HCT116 (cell line): ENCODE results near the gene RAB40C. TPM values are rescaled to one million over a fixed set of nuclear protein-coding genes. Genes with fewer than 3 reads are reported as not detected.

Experiments
- ATAC-seq: fragments of 200-7000 bp; cut with Tn5 transposase; 2 replicates; pipeline ENCODE4 v1.9.1; 2020; ENCODE audit warnings: mild to moderate bottlenecking, moderate library complexity
- BruUV-seq: library from RNA; stranded (reverse); fragments of 400-500 nt; replicated peaks from 2 replicates; lab custom pipeline; 2021; lab: Mats Ljungman, UMichigan
- CTCF ChIA-PET: fragments of 300-600 bp; sonication (Branson Sonifier 250); formaldehyde crosslinking; loops from one replicate; lab custom pipeline; 2021; ENCODE audit warnings: antibody characterized with exemption; lab: Charles Lee
- POLR2A ChIA-PET: fragments of 300-600, 350-600 bp; sonication (Branson Sonifier 250); formaldehyde crosslinking; loops from one replicate; lab custom pipeline; 2021; ENCODE audit warnings: antibody characterized with exemption; lab: Charles Lee
- RAD21 ChIA-PET, 2 experiments: fragments of 300-600 bp; sonication (Branson Sonifier 250); formaldehyde crosslinking; loops; one replicate each; lab custom pipeline; 2023; ENCODE audit warnings: low total read pairs in 2 of 2; ENCODE audit not compliant: uncharacterized antibody in 2 of 2, unreplicated experiment in 2 of 2, low non-redundant PET in 1 of 2; lab: Charles Lee
- DNase-seq: peaks from one replicate; pipeline ENCODE4 v3.0.0-alpha.2; 2010; ENCODE audit warnings: low read depth, low spot score
- H2AFZ ChIP-seq: fragments of 200-600 bp; shearing (Covaris generic), sonication (generic); 2 replicates; pipeline ENCODE4 v1.6.1; 2017; ENCODE audit warnings: low read depth, mixed run types, mixed read lengths, antibody characterized with exemption, low read length; ENCODE audit not compliant: poor library complexity, severe bottlenecking
- H3K27ac ChIP-seq: 2 replicates; pipeline ENCODE4 v1.5.1; 2012; ENCODE audit warnings: low read depth, low read length
- H3K27me3 ChIP-seq: fragments of 200-600 bp; sonication (generic); 2 replicates; pipeline ENCODE4 v1.6.1; 2016; ENCODE audit warnings: mixed run types, low read length, mixed read lengths; ENCODE audit not compliant: insufficient read depth
- H3K36me3 ChIP-seq, 2 experiments: fragments of 200-500 bp in 1 of 2; fragments of 200-600 bp in 1 of 2; sonication (Bioruptor generic) in 1 of 2; sonication (generic) in 1 of 2; 2 replicates each; pipeline versions ENCODE4 v1.5.1 to v1.6.1; 2014 to 2016; ENCODE audit warnings: low read length in 2 of 2, inconsistent platforms in 1 of 2, mixed read lengths in 1 of 2, mixed run types in 1 of 2; ENCODE audit not compliant: insufficient read depth in 2 of 2, control insufficient read depth in 1 of 2
- H3K4me1 ChIP-seq, 2 experiments: fragments of 200-600 bp in 1 of 2; sonication (generic) in 1 of 2; 2 replicates each; pipeline versions ENCODE4 v1.5.1 to v1.6.1; 2012 to 2017; ENCODE audit warnings: low read length in 2 of 2, inconsistent platforms in 1 of 2, mild to moderate bottlenecking in 1 of 2, mixed read lengths in 1 of 2, mixed run types in 1 of 2, moderate library complexity in 1 of 2; ENCODE audit not compliant: insufficient read depth in 2 of 2, control insufficient read depth in 1 of 2
- H3K4me2 ChIP-seq: fragments of 200-600 bp; sonication (generic); 2 replicates; pipeline ENCODE4 v1.6.1; 2017; ENCODE audit warnings: mixed run types, low read length, mixed read lengths
- H3K4me3 ChIP-seq, 2 experiments: fragments of 200-600 bp in 1 of 2; sonication (generic) in 1 of 2; replicated peaks in 1 of 2; 2 replicates each; pipeline ENCODE4 v1.5.1; 2011 to 2016; ENCODE audit warnings: low read length in 2 of 2, control low read depth in 1 of 2, low read depth in 1 of 2, mild to moderate bottlenecking in 1 of 2, mixed read lengths in 1 of 2, mixed run types in 1 of 2
- H3K79me2 ChIP-seq: fragments of 200-600 bp; sonication (generic); 2 replicates; pipeline ENCODE4 v1.6.1; 2017; ENCODE audit warnings: mild to moderate bottlenecking, mixed run types, low read length, moderate library complexity, mixed read lengths; ENCODE audit not compliant: insufficient read depth
- H3K9ac ChIP-seq: fragments of 200-600 bp; sonication (generic); 2 replicates; pipeline ENCODE4 v1.6.1; 2016; ENCODE audit warnings: low read length, mixed read lengths
- H3K9me2 ChIP-seq: fragments of 200-600 bp; sonication (generic), shearing (Covaris generic); 2 replicates; pipeline ENCODE4 v1.6.1; 2017; ENCODE audit warnings: mixed run types, mild to moderate bottlenecking, moderate library complexity; ENCODE audit not compliant: insufficient read depth
- H3K9me3 ChIP-seq, 2 experiments: fragments of 200-500 bp in 1 of 2; fragments of 200-600 bp in 1 of 2; sonication (Bioruptor generic) in 1 of 2; sonication (generic) in 1 of 2; 2 replicates each; pipeline ENCODE4 v1.6.1; 2014 to 2017; ENCODE audit warnings: low read length in 2 of 2, mixed read lengths in 2 of 2, inconsistent platforms in 1 of 2, low read depth in 1 of 2, mild to moderate bottlenecking in 1 of 2, mixed run types in 1 of 2, moderate library complexity in 1 of 2; ENCODE audit not compliant: control insufficient read depth in 1 of 2, insufficient read depth in 1 of 2
- H4K20me1 ChIP-seq: fragments of 200-600 bp; sonication (generic), shearing (Covaris generic); 2 replicates; pipeline ENCODE4 v1.6.1; 2017; ENCODE audit warnings: mixed run types, mild to moderate bottlenecking, moderate library complexity; ENCODE audit not compliant: insufficient read depth
- ATF3 ChIP-seq: IDR thresholded peaks from 2 replicates; pipeline ENCODE4 v1.6.1; 2012
- CBX3 ChIP-seq: IDR thresholded peaks from 2 replicates; pipeline ENCODE4 v1.6.1; 2012; ENCODE audit warnings: low read depth
- CEBPB ChIP-seq: IDR thresholded peaks from 2 replicates; pipeline ENCODE4 v1.6.1; 2012; ENCODE audit warnings: low read depth
- EGR1 ChIP-seq: IDR thresholded peaks from 2 replicates; pipeline ENCODE4 v1.6.1; 2012; ENCODE audit warnings: low read depth
- EZH2phosphoT487 ChIP-seq: fragments of 200-600 bp; IDR thresholded peaks from 2 replicates; pipeline ENCODE4 v1.6.1; 2018; ENCODE audit warnings: antibody characterized with exemption, borderline replicate concordance
- FOSL1 ChIP-seq: IDR thresholded peaks from 2 replicates; pipeline ENCODE4 v1.6.1; 2012; ENCODE audit warnings: low read depth
- JUND ChIP-seq: IDR thresholded peaks from 2 replicates; pipeline ENCODE4 v1.6.1; 2012
- POLR2A ChIP-seq: IDR thresholded peaks from 2 replicates; pipeline ENCODE4 v1.7.0; 2011; ENCODE audit warnings: borderline replicate concordance; ENCODE audit not compliant: insufficient read depth, insufficient read length; ENCODE audit errors: extremely low read depth
- RAD21 ChIP-seq: IDR thresholded peaks from 2 replicates; pipeline ENCODE4 v1.6.1; 2012; ENCODE audit warnings: low read depth, mild to moderate bottlenecking
- SIN3A ChIP-seq: IDR thresholded peaks from 2 replicates; pipeline ENCODE4 v1.6.1; 2012; ENCODE audit warnings: low read depth
- SP1 ChIP-seq: IDR thresholded peaks from 2 replicates; pipeline ENCODE4 v1.6.1; 2012; ENCODE audit warnings: low read depth
- SRF ChIP-seq: IDR thresholded peaks from 2 replicates; pipeline ENCODE4 v1.6.1; 2012; ENCODE audit warnings: low read depth
- TCF7L2 ChIP-seq: IDR thresholded peaks from 2 replicates; pipeline ENCODE4 v1.7.0; 2011; ENCODE audit warnings: borderline replicate concordance, inconsistent platforms; ENCODE audit not compliant: insufficient read depth, insufficient read length; ENCODE audit errors: extremely low read depth
- ZFX ChIP-seq: fragments of 450-650 bp; IDR thresholded peaks from 2 replicates; pipeline ENCODE4 v1.6.1; 2017
- intact Hi-C: fragments of 100-400 bp; cut with micrococcal nuclease; formaldehyde crosslinking; loops from 2 replicates; pipeline ENCODE4 v1.10.0; 2022
- total RNA-seq: library from RNA; stranded (reverse); gene quantifications from one replicate; pipeline ENCODE4 v1.2.1, GENCODE V29; 2021; ENCODE audit not compliant: unreplicated experiment
- TF ChIP-seq, protein P1 (sequence below), 3 experiments: fragments of 200-600 bp in 1 of 3; sonication (generic) in 1 of 3; IDR thresholded peaks in 2 of 3; conservative IDR thresholded peaks in 1 of 3; 2 replicates each; pipeline ENCODE4 v1.5.1; 2012 to 2017; ENCODE audit warnings: low read depth in 2 of 3, low read length in 2 of 3, antibody characterized with exemption in 1 of 3, borderline replicate concordance in 1 of 3, control low read depth in 1 of 3, mild to moderate bottlenecking in 1 of 3, mixed read lengths in 1 of 3, mixed run types in 1 of 3, moderate library complexity in 1 of 3; ENCODE audit not compliant: insufficient read depth in 1 of 3
- TF ChIP-seq, protein P2 (sequence below): IDR thresholded peaks from 2 replicates; pipeline ENCODE4 v1.6.1; 2012

The RAB40C gene
- total RNA-seq, 1 experiment from 2014 or later, result 14.1 TPM

GRCh38 chr16:647173-647902, 57.5 kb downstream of the RAB40C start:
- peak overlapping the region; percentile 64 to 68 for H3K4me3 ChIP-seq

GRCh38 chr16:648071-648780, 58.4 kb downstream of the RAB40C start:
- BruUV-seq, result TSS peak; percentile 83
- Histone ChIP-seq H3K9ac (peak overlapping the region; percentile 82), H2AFZ (no peak overlapping the region), H3K27ac (peak overlapping the region; percentile 96), H3K4me3 (peak overlapping the region; percentile 64 to 68), H4K20me1 (no peaks in the 10 kb centered on the region), H3K36me3 (no peaks in the 10 kb centered on the region), H3K27me3 (no peaks in the 10 kb centered on the region), H3K79me2 (peaks cover 34% of the 10 kb centered on the region), H3K9me2 (no peaks in the 10 kb centered on the region), H3K4me1 (peaks cover 19 to 47% of the 10 kb centered on the region in 2 experiments), H3K9me3 (no peaks in the 10 kb centered on the region), H3K4me2 (peak overlapping the region; percentile 84)
- ChIA-PET RAD21 (no interaction called here), POLR2A (no interaction called here), CTCF (interaction anchor here (0.7 to 2.3 kb wide), 3 partner anchors 12 to 55 kb away, joined by 4 to 13 read pairs (median 5); no protein-coding TSS in a partner anchor)
- ATAC-seq, result peak; percentile 47
- DNase-seq, result no peak
- intact Hi-C loops, result no loop called here
- TF ChIP-seq RAD21 (peak; percentile 35), EZH2phosphoT487 (no peak), JUND (no peak), SIN3A (no peak; the same call in 1 of the 2 replicates), CEBPB (no peak), TCF7L2 (no peak), SP1 (no peak), FOSL1 (no peak), SRF (no peak), CBX3 (no peak), ZFX (no peak), EGR1 (no peak)
- TF ChIP-seq, protein P1, sequence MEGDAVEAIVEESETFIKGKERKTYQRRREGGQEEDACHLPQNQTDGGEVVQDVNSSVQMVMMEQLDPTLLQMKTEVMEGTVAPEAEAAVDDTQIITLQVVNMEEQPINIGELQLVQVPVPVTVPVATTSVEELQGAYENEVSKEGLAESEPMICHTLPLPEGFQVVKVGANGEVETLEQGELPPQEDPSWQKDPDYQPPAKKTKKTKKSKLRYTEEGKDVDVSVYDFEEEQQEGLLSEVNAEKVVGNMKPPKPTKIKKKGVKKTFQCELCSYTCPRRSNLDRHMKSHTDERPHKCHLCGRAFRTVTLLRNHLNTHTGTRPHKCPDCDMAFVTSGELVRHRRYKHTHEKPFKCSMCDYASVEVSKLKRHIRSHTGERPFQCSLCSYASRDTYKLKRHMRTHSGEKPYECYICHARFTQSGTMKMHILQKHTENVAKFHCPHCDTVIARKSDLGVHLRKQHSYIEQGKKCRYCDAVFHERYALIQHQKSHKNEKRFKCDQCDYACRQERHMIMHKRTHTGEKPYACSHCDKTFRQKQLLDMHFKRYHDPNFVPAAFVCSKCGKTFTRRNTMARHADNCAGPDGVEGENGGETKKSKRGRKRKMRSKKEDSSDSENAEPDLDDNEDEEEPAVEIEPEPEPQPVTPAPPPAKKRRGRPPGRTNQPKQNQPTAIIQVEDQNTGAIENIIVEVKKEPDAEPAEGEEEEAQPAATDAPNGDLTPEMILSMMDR (IDR thresholded peaks at IDR 0.05 in 2 of 3, conservative IDR thresholded peaks at IDR 0.05 in 1 of 3; ENCODE audit: borderline replicate concordance in 1 of 3, insufficient read depth in 1 of 3, low read depth in 2 of 3, low read length in 2 of 3), result peak; percentile 40 to 59 (median 53); a peak in 4 of 6 replicates
- TF ChIP-seq, protein P2, sequence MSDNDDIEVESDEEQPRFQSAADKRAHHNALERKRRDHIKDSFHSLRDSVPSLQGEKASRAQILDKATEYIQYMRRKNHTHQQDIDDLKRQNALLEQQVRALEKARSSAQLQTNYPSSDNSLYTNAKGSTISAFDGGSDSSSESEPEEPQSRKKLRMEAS, result no peak; the same call in 1 of the 2 replicates

More at GRCh38 chr16:647173-647902, 57.5 kb downstream of the RAB40C start:
- H3K9me3 ChIP-seq, result no peaks in the 10 kb centered on the region
- TF ChIP-seq, protein P2, result no peak
- TF ChIP-seq SIN3A (no peak), POLR2A (peak; percentile 19), ATF3 (no peak)
- DNase-seq, result no peak
- ChIA-PET CTCF (interaction anchor here (2.3 kb wide), 1 partner anchor 13 kb away, joined by 13 read pairs; no protein-coding TSS in a partner anchor), RAD21 (no interaction called here), POLR2A (no interaction called here)
- H3K36me3 ChIP-seq, result no peaks in the 10 kb centered on the region
- no TSS peak for BruUV-seq
- intact Hi-C loops, result no loop called here
- H3K79me2 ChIP-seq, result peaks cover 40% of the 10 kb centered on the region
- H2AFZ ChIP-seq, result no peak overlapping the region
- H3K4me2 ChIP-seq, result peak overlapping the region; percentile 84
- no peaks in the 10 kb centered on the region for H3K9me2 ChIP-seq
- ATAC-seq, result no peak
- no peaks in the 10 kb centered on the region for H4K20me1 ChIP-seq
- H3K4me1 ChIP-seq, result peaks cover 19 to 55% of the 10 kb centered on the region in 2 experiments
- H3K9ac ChIP-seq, result peak overlapping the region; percentile 82
- peak overlapping the region; percentile 96 for H3K27ac ChIP-seq
- no peaks in the 10 kb centered on the region for H3K27me3 ChIP-seq
